Measurements from ENCODE around the gene STX3.

GRCh38 chr11:59771605-59772004, 16.4 kb downstream of the STX3 start:
- TF ChIP-seq CTCF (IDR thresholded peaks at IDR 0.05) (no peak), POLR2AphosphoS5 (IDR thresholded peaks at IDR 0.05) (no peak), POLR2A (IDR thresholded peaks at IDR 0.05) (no peak)

Measured in prostate gland (tissue), 2 donors.